ENCODE measurements around the gene KRAS.

KRAS gene

DNA sequence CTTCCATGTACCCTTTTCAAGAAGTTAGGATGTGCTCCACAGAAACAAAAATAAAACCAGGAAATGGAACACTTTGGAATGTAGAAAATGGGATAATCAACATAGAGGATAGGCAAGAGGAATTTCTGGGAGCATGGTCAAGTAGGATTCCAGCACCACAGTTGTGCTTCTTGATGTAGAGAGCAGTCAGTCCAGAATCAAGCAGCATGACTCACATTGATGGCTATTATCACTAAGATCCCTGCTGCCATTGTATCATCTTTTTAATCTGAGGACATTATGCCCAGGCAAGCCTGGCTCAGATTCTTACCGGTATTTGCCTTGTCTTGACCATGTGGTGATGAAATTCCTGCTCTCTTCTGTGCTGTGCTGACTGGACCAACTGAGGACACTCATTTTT lies 50.0 kb downstream of the KRAS start:
- no peak overlapping the region for H3K27ac ChIP-seq (ENCODE audit: low read length)
- H3K4me1 ChIP-seq (ENCODE audit: low read length), result peaks cover 12% of the 10 kb centered on the region
- H3K9me3 ChIP-seq (ENCODE audit: insufficient read depth, low read length), result no peaks in the 10 kb centered on the region
- no peak overlapping the region for H3K4me3 ChIP-seq (ENCODE audit: low read length)
- no peaks in the 10 kb centered on the region for H3K27me3 ChIP-seq (ENCODE audit: low read depth, low read length)
- H3K36me3 ChIP-seq (replicated peaks; ENCODE audit: low read depth, low read length), result peaks cover 9% of the 10 kb centered on the region
- TF ChIP-seq EZH2phosphoT487 (IDR thresholded peaks at IDR 0.05; ENCODE audit: low read depth), result no peak
- H3K9ac ChIP-seq (ENCODE audit: low read length), result no peak overlapping the region
- no peaks in the 10 kb centered on the region for H3K79me2 ChIP-seq (ENCODE audit: low read length)
- peaks cover 3% of the 10 kb centered on the region; the same call in 1 of the 2 replicates for H4K20me1 ChIP-seq (ENCODE audit: insufficient read depth, low read length)
- no peak overlapping the region for H3K4me2 ChIP-seq (ENCODE audit: low read length)
- H2AFZ ChIP-seq (ENCODE audit: low read depth, low read length), result no peak overlapping the region

DNA sequence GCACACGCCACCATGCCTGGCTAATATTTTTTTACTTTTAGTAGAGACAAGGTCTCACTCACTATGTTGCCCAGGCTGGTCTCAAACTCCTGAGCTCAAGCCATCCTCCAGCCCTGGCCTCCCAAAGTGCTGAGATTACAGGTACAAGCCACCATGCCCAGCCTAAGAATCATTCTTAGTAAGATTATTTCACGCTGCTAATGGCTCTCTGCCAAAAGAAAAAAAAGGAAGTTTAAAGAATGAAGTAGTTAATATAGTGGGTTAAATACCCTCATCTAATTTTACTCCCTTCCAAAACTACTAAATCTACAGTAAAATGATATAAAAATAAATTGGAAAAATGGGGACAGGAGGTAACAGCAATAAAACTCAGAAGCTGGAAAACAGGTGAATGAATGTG lies 53.1 kb downstream of the KRAS start:
- H4K20me1 ChIP-seq (ENCODE audit: insufficient read depth, low read length), result peaks cover 3% of the 10 kb centered on the region; the same call in 1 of the 2 replicates
- H3K4me2 ChIP-seq (ENCODE audit: low read length), result no peak overlapping the region

DNA sequence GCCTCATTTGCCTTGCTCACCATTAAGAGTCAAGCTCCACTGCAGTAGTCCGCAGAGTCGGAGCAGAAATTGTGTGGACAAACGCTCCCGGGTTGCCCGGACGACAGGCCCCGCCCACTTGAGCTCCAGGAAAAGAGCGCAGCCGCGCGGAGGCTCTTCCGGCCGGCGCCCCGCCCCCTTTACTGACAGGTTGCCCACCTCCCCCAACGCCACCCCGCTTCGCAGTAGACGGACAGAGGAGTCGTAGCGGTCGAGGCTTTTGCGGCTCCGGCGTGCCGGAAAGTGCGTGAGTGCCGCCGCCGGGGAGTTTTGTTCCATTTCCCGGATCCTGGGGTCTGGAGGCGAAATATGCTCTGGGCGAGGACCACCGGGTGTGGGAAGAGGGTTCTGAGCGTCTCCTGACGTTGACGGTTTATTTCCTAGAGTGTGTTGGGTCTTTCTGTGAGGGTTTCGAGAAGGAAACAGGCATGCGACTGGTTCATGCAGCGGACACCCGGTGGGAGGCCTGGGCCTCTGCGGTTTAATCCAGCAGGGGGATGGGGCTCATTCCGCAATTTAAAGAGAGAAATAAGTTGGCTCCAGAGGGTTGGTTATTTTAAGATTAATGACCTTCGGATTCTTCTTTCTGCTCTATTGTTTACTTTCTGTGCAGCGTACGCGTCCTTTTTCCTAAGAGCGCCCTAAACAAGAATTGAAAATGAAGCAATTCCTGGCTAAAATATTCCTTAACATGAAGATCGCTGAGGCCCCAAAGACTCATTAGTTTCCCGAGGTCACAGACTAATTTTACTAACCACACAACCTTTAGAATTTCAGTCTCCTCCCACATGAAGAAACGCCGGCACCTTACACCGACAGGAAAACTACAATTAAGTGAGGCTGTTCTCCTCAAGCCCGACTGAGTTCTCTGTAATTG lies 55.4 kb downstream of the KRAS start, which contains the start of the genes DNAI7 and ETFRF1:
DNAI7 (minus strand) TSS at position 105 of the 916 bp plus-strand sequence; CDS start at position 23, 82 bp downstream.
ETFRF1 (plus strand) TSS at position 182 of the 916 bp plus-strand sequence. CDS start 8,720 bp downstream, outside the sequence.
- Histone ChIP-seq H3K27ac (ENCODE audit: low read length) (peak within 1 kb of the TSS; percentile 25), H3K4me1 (ENCODE audit: low read length) (peaks cover 18% of the 10 kb centered on the region)

More for the DNA sequence above, 53.1 kb downstream of the KRAS start:
- H3K36me3 ChIP-seq (replicated peaks; ENCODE audit: low read depth, low read length), result peaks cover 6% of the 10 kb centered on the region
- no peak overlapping the region for H2AFZ ChIP-seq (ENCODE audit: low read depth, low read length)
- H3K4me1 ChIP-seq (ENCODE audit: low read length), result peaks cover 18% of the 10 kb centered on the region
- no peak overlapping the region for H3K4me3 ChIP-seq (ENCODE audit: low read length)
- TF ChIP-seq EZH2phosphoT487 (IDR thresholded peaks at IDR 0.05; ENCODE audit: low read depth), result no peak
- no peaks in the 10 kb centered on the region for H3K27me3 ChIP-seq (ENCODE audit: low read depth, low read length)
- H3K27ac ChIP-seq (ENCODE audit: low read length), result no peak overlapping the region
- H3K9me3 ChIP-seq (ENCODE audit: insufficient read depth, low read length), result no peaks in the 10 kb centered on the region
- no peaks in the 10 kb centered on the region for H3K79me2 ChIP-seq (ENCODE audit: low read length)
- no peak overlapping the region for H3K9ac ChIP-seq (ENCODE audit: low read length)

GRCh38 chr12:25194722-25195055 lies 56.0 kb downstream of the KRAS start:
- H3K9me3 ChIP-seq (ENCODE audit: insufficient read depth, low read length), result no peaks in the 10 kb centered on the region
- no peaks in the 10 kb centered on the region for H3K79me2 ChIP-seq (ENCODE audit: low read length)
- H3K4me1 ChIP-seq (ENCODE audit: low read length), result peaks cover 18% of the 10 kb centered on the region
- peak overlapping the region; percentile 81 for H3K4me3 ChIP-seq (ENCODE audit: low read length)
- H3K36me3 ChIP-seq (replicated peaks; ENCODE audit: low read depth, low read length), result no peaks in the 10 kb centered on the region
- 0 out of 2 replicates have a peak overlapping the region, but pooled peaks have one; percentile 3 for H2AFZ ChIP-seq (ENCODE audit: low read depth, low read length)
- no peak overlapping the region for H3K27ac ChIP-seq (ENCODE audit: low read length)
- H3K4me2 ChIP-seq (ENCODE audit: low read length), result peak overlapping the region; percentile 80
- TF ChIP-seq, protein P1, sequence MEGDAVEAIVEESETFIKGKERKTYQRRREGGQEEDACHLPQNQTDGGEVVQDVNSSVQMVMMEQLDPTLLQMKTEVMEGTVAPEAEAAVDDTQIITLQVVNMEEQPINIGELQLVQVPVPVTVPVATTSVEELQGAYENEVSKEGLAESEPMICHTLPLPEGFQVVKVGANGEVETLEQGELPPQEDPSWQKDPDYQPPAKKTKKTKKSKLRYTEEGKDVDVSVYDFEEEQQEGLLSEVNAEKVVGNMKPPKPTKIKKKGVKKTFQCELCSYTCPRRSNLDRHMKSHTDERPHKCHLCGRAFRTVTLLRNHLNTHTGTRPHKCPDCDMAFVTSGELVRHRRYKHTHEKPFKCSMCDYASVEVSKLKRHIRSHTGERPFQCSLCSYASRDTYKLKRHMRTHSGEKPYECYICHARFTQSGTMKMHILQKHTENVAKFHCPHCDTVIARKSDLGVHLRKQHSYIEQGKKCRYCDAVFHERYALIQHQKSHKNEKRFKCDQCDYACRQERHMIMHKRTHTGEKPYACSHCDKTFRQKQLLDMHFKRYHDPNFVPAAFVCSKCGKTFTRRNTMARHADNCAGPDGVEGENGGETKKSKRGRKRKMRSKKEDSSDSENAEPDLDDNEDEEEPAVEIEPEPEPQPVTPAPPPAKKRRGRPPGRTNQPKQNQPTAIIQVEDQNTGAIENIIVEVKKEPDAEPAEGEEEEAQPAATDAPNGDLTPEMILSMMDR (IDR thresholded peaks at IDR 0.05; ENCODE audit: low read depth, low read length), result no peak
- TF ChIP-seq EZH2phosphoT487 (IDR thresholded peaks at IDR 0.05; ENCODE audit: low read depth), result no peak
- H4K20me1 ChIP-seq (ENCODE audit: insufficient read depth, low read length), result no peaks in the 10 kb centered on the region
- H3K27me3 ChIP-seq (ENCODE audit: low read depth, low read length), result no peaks in the 10 kb centered on the region
- peak overlapping the region; percentile 16; the same call in 1 of the 2 replicates for H3K9ac ChIP-seq (ENCODE audit: low read length)

More for the DNA sequence above, 55.4 kb downstream of the KRAS start, which contains the start of the genes DNAI7 and ETFRF1:
- H3K9ac ChIP-seq (ENCODE audit: low read length), result peak within 1 kb of the TSS; percentile 64
- H2AFZ ChIP-seq (ENCODE audit: low read depth, low read length), result peak within 1 kb of the TSS; percentile 16; the same call in 1 of the 2 replicates
- no peaks in the 10 kb centered on the region for H3K36me3 ChIP-seq (replicated peaks; ENCODE audit: low read depth, low read length)
- H3K9me3 ChIP-seq (ENCODE audit: insufficient read depth, low read length), result no peaks in the 10 kb centered on the region
- no peaks in the 10 kb centered on the region for H4K20me1 ChIP-seq (ENCODE audit: insufficient read depth, low read length)
- peak within 1 kb of the TSS; percentile 80 for H3K4me2 ChIP-seq (ENCODE audit: low read length)
- TF ChIP-seq, protein P1 (IDR thresholded peaks at IDR 0.05; ENCODE audit: low read depth, low read length), result no peak
- TF ChIP-seq EZH2phosphoT487 (IDR thresholded peaks at IDR 0.05; ENCODE audit: low read depth), result no peak
- no peaks in the 10 kb centered on the region for H3K79me2 ChIP-seq (ENCODE audit: low read length)
- H3K27me3 ChIP-seq (ENCODE audit: low read depth, low read length), result no peaks in the 10 kb centered on the region
- peak within 1 kb of the TSS; percentile 81 for H3K4me3 ChIP-seq (ENCODE audit: low read length)
